Neuronal stem cell (in vitro differentiated cells): ENCODE results near the gene DMAC2.

ENCODE experiments used
- DNase-seq: peaks from one replicate; pipeline ENCODE4 v3.0.0-alpha.2; 2013; ENCODE audit warnings: low spot score
- H2AFZ ChIP-seq: one replicate; pipeline ENCODE4 v1.6.1; 2013; ENCODE audit warnings: mild to moderate bottlenecking, low read length, inconsistent platforms
- H2AK5ac ChIP-seq: 2 replicates; pipeline ENCODE4 v1.6.1; 2013; ENCODE audit warnings: low read depth, mild to moderate bottlenecking, inconsistent platforms, low read length, moderate library complexity, mixed read lengths
- H2BK120ac ChIP-seq: 2 replicates; pipeline ENCODE4 v1.6.1; 2013; ENCODE audit warnings: low read depth, mild to moderate bottlenecking, inconsistent platforms, low read length, moderate library complexity, mixed read lengths
- H2BK12ac ChIP-seq: one replicate; pipeline ENCODE4 v1.6.1; 2013; ENCODE audit warnings: low read length, inconsistent platforms
- H2BK15ac ChIP-seq: 2 replicates; pipeline ENCODE4 v1.6.1; 2013; ENCODE audit warnings: mild to moderate bottlenecking, low read length, inconsistent platforms, mixed read lengths
- H2BK5ac ChIP-seq: one replicate; pipeline ENCODE4 v1.6.1; 2013; ENCODE audit warnings: inconsistent platforms, mild to moderate bottlenecking, low read length, moderate library complexity
- H3K14ac ChIP-seq: one replicate; pipeline ENCODE4 v1.6.1; 2013; ENCODE audit warnings: low read length, inconsistent platforms
- H3K18ac ChIP-seq: 2 replicates; pipeline ENCODE4 v1.6.1; 2013; ENCODE audit warnings: low read length, inconsistent platforms
- H3K23ac ChIP-seq: 2 replicates; pipeline ENCODE4 v1.6.1; 2013; ENCODE audit warnings: low read depth, mild to moderate bottlenecking, mixed read lengths, low read length, inconsistent platforms; ENCODE audit not compliant: poor library complexity
- H3K27ac ChIP-seq: replicated peaks from 3 replicates; pipeline ENCODE4 v1.5.1; 2013; ENCODE audit warnings: low read length, inconsistent platforms
- H3K27me3 ChIP-seq, 3 experiments: 2 replicates each; pipeline ENCODE4 v1.6.1; 2013; ENCODE audit warnings: low read length in 3 of 3, mild to moderate bottlenecking in 2 of 3, inconsistent platforms in 1 of 3, low read depth in 1 of 3, mixed read lengths in 1 of 3, moderate library complexity in 1 of 3; ENCODE audit not compliant: control insufficient read depth in 3 of 3, insufficient read depth in 3 of 3
- H3K36me3 ChIP-seq, 2 donors: replicated peaks in 1 of 2; 2 replicates each; pipeline ENCODE4 v1.6.1; 2013; ENCODE audit warnings: low read length in 2 of 2; ENCODE audit not compliant: control insufficient read depth in 2 of 2, insufficient read depth in 2 of 2
- H3K4ac ChIP-seq: 2 replicates; pipeline ENCODE4 v1.6.1; 2013; ENCODE audit warnings: inconsistent platforms, mild to moderate bottlenecking, low read length, moderate library complexity
- H3K4me1 ChIP-seq, 2 donors: 1 replicate in 1 of 2; 2 replicates in 1 of 2; pipeline ENCODE4 v1.6.1; 2013; ENCODE audit warnings: low read length in 2 of 2, low read depth in 1 of 2; ENCODE audit not compliant: control insufficient read depth in 2 of 2, insufficient read depth in 1 of 2
- H3K4me2 ChIP-seq: one replicate; pipeline ENCODE4 v1.6.1; 2013; ENCODE audit warnings: mild to moderate bottlenecking, low read length, inconsistent platforms; ENCODE audit not compliant: insufficient read depth, poor library complexity, severe bottlenecking
- H3K4me3 ChIP-seq, 2 donors: 2 replicates each; pipeline ENCODE4 v1.5.1; 2013; ENCODE audit warnings: low read length in 2 of 2, mild to moderate bottlenecking in 2 of 2, inconsistent platforms in 1 of 2, moderate library complexity in 1 of 2
- H3K79me1 ChIP-seq: one replicate; pipeline ENCODE4 v1.6.1; 2013; ENCODE audit warnings: low read depth, mild to moderate bottlenecking, inconsistent platforms, low read length, moderate library complexity
- H3K9ac ChIP-seq: one replicate; pipeline ENCODE4 v1.6.1; 2013; ENCODE audit warnings: mild to moderate bottlenecking, low read depth, low read length, inconsistent platforms; ENCODE audit not compliant: poor library complexity
- H3K9me3 ChIP-seq, 2 donors: replicated peaks in 1 of 2; 2 replicates each; pipeline versions ENCODE3 to v1.6.1; 2013; ENCODE audit warnings: low read length in 2 of 2, mild to moderate bottlenecking in 2 of 2, inconsistent platforms in 1 of 2, low read depth in 1 of 2, mixed read lengths in 1 of 2, moderate library complexity in 1 of 2; ENCODE audit not compliant: control insufficient read depth in 2 of 2, insufficient read depth in 1 of 2
- H4K8ac ChIP-seq: one replicate; pipeline ENCODE4 v1.6.1; 2013; ENCODE audit warnings: low read depth, mild to moderate bottlenecking, inconsistent platforms, low read length, moderate library complexity
- H4K91ac ChIP-seq: one replicate; pipeline ENCODE4 v1.6.1; 2013; ENCODE audit warnings: low read length, low read depth, mild to moderate bottlenecking, inconsistent platforms; ENCODE audit not compliant: poor library complexity
- WGBS, 2 donors: extraction: QIAGEN DNeasy Blood & Tissue Kit; methylation state at CpG; one replicate each; pipeline ENCODE4 v1.1.7; 2013; ENCODE audit warnings: missing lambda C conversion rate in 2 of 2, mixed read lengths in 1 of 2; ENCODE audit not compliant: insufficient read length in 2 of 2, insufficient replicate concordance in 1 of 2; ENCODE audit errors: extremely low coverage in 2 of 2; 5-methylcytosine and 5-hydroxymethylcytosine counted together

The DMAC2 gene

GRCh38 chr19:41479757-41480191, 40.1 kb upstream of the DMAC2 start:
- H2BK5ac ChIP-seq = no peak overlapping the region
- H3K14ac ChIP-seq = no peak overlapping the region
- no peak overlapping the region for H2AFZ ChIP-seq
- no peak overlapping the region for H3K9ac ChIP-seq
- no peaks in the 10 kb centered on the region for H3K79me1 ChIP-seq
- peaks cover 9 to 17% of the 10 kb centered on the region in 2 donors for H3K9me3 ChIP-seq
- H3K4ac ChIP-seq = no peak overlapping the region
- WGBS, 2 donors = no CpG with 5 or more reads among the region's 8 CpGs
- H3K23ac ChIP-seq = no peak overlapping the region
- H3K4me1 ChIP-seq = no peaks in the 10 kb centered on the region
- no peak overlapping the region for H3K18ac ChIP-seq
- H3K36me3 ChIP-seq = no peaks in the 10 kb centered on the region
- no peak overlapping the region for H3K4me3 ChIP-seq
- H2AK5ac ChIP-seq = no peak overlapping the region
- no peak overlapping the region for H4K8ac ChIP-seq
- H3K27ac ChIP-seq = no peak overlapping the region
- no peak overlapping the region for H2BK120ac ChIP-seq
- no peak overlapping the region for H2BK12ac ChIP-seq
- no peak overlapping the region for H3K4me2 ChIP-seq
- H2BK15ac ChIP-seq = no peak overlapping the region
- no peak for DNase-seq
- no peak overlapping the region for H4K91ac ChIP-seq
- peaks cover 0 to 76% (median 0%) of the 10 kb centered on the region in 3 experiments for H3K27me3 ChIP-seq

- Histone ChIP-seq H2BK15ac (no peak overlapping the region), H3K4me1 (no peaks in the 10 kb centered on the region), H3K23ac (no peak overlapping the region), H2AK5ac (no peak overlapping the region), H3K9me3 (peaks cover 9 to 17% of the 10 kb centered on the region in 2 donors), H3K36me3 (no peaks in the 10 kb centered on the region), H2BK5ac (no peak overlapping the region), H3K4me2 (no peak overlapping the region), H3K27ac (no peak overlapping the region), H4K8ac (no peak overlapping the region), H3K9ac (no peak overlapping the region), H3K18ac (no peak overlapping the region), H3K14ac (no peak overlapping the region), H3K4ac (no peak overlapping the region), H3K79me1 (no peaks in the 10 kb centered on the region), H2AFZ (peak overlapping the region; percentile 7), H2BK12ac (no peak overlapping the region), H3K4me3 (no peak overlapping the region), H2BK120ac (no peak overlapping the region), H3K27me3 (peaks cover 0 to 78% (median 0%) of the 10 kb centered on the region in 3 experiments), H4K91ac (no peak overlapping the region)
- no peak for DNase-seq
- no CpG with 5 or more reads among the region's 15 CpGs for WGBS, 2 donors
Observed at GRCh38 chr19:41478875-41479756, 39.4 kb upstream of the DMAC2 start.

- no peak for DNase-seq
- Histone ChIP-seq H2AK5ac (no peak overlapping the region), H2BK5ac (no peak overlapping the region), H3K18ac (no peak overlapping the region), H3K27me3 (peaks cover 0 to 78% (median 0%) of the 10 kb centered on the region in 3 experiments), H2BK12ac (no peak overlapping the region), H2BK120ac (no peak overlapping the region), H3K4me3 (no peak overlapping the region), H4K8ac (no peak overlapping the region), H3K9ac (no peak overlapping the region), H3K27ac (no peak overlapping the region), H4K91ac (no peak overlapping the region), H3K23ac (no peak overlapping the region), H3K4me2 (no peak overlapping the region), H2BK15ac (no peak overlapping the region), H3K79me1 (no peaks in the 10 kb centered on the region), H3K14ac (no peak overlapping the region), H3K9me3 (peaks cover 9 to 14% of the 10 kb centered on the region in 2 donors), H3K4me1 (no peaks in the 10 kb centered on the region), H2AFZ (peak overlapping the region; percentile 7), H3K36me3 (no peaks in the 10 kb centered on the region), H3K4ac (no peak overlapping the region)
- no CpG with 5 or more reads among the region's 8 CpGs for WGBS, 2 donors
Observed at GRCh38 chr19:41478171-41478570, 38.5 kb upstream of the DMAC2 start.

- no peak overlapping the region for H2BK12ac ChIP-seq
- no peak overlapping the region for H3K4me2 ChIP-seq
- H3K4ac ChIP-seq = no peak overlapping the region
- DNase-seq = no peak
- H3K4me3 ChIP-seq = no peak overlapping the region
- no peak overlapping the region for H2AFZ ChIP-seq
- H3K14ac ChIP-seq = peak overlapping the region; percentile 71
- H3K9ac ChIP-seq = no peak overlapping the region
- H3K27me3 ChIP-seq = peaks cover 0 to 78% (median 0%) of the 10 kb centered on the region in 3 experiments
- H3K18ac ChIP-seq = no peak overlapping the region
- no peak overlapping the region for H4K91ac ChIP-seq
- H2AK5ac ChIP-seq = no peak overlapping the region
- no peaks in the 10 kb centered on the region for H3K36me3 ChIP-seq
- H3K23ac ChIP-seq = no peak overlapping the region
- H2BK5ac ChIP-seq = no peak overlapping the region
- H2BK120ac ChIP-seq = no peak overlapping the region
- H2BK15ac ChIP-seq = no peak overlapping the region
- H3K79me1 ChIP-seq = no peaks in the 10 kb centered on the region
- no peaks in the 10 kb centered on the region for H3K4me1 ChIP-seq
- H3K9me3 ChIP-seq = peaks cover 0 to 9% of the 10 kb centered on the region in 2 donors
- no peak overlapping the region for H4K8ac ChIP-seq
- no peak overlapping the region for H3K27ac ChIP-seq
Observed at GRCh38 chr19:41476583-41476982, 36.9 kb upstream of the DMAC2 start.
